Rectal smooth muscle tissue (tissue), 1 donor: ENCODE data around the gene SYCP3.
"Not testable (repeated sequence)": the region's sequence is repeated elsewhere in the genome, so short reads cannot be mapped to it uniquely, and the experiment has no call there.

ENCODE experiments used
- H3K27ac ChIP-seq: one replicate; pipeline ENCODE4 v1.7.0; 2013; ENCODE audit warnings: low read depth, low read length, inconsistent platforms
- H3K27me3 ChIP-seq: one replicate; pipeline ENCODE4 v1.7.0; 2013; ENCODE audit warnings: low read length; ENCODE audit not compliant: control insufficient read depth, insufficient read depth
- H3K36me3 ChIP-seq: one replicate; pipeline ENCODE4 v1.7.0; 2013; ENCODE audit warnings: low read length; ENCODE audit not compliant: control insufficient read depth, insufficient read depth
- H3K4me1 ChIP-seq: one replicate; pipeline ENCODE4 v1.7.0; 2013; ENCODE audit warnings: low read length; ENCODE audit not compliant: control insufficient read depth, insufficient read depth
- H3K4me3 ChIP-seq: one replicate; pipeline ENCODE4 v1.7.0; 2013; ENCODE audit warnings: low read length
- H3K9ac ChIP-seq: one replicate; pipeline ENCODE4 v1.7.0; 2013; ENCODE audit warnings: low read length

Gene SYCP3

GRCh38 chr12:101748907-101749306, 9.6 kb upstream of the SYCP3 start:
- Histone ChIP-seq H3K36me3 (peaks cover 13% of the 10 kb centered on the region), H3K9ac (no peak overlapping the region), H3K4me1 (no peaks in the 10 kb centered on the region), H3K4me3 (no peak overlapping the region), H3K27me3 (no peaks in the 10 kb centered on the region), H3K27ac (no peak overlapping the region)

DNA sequence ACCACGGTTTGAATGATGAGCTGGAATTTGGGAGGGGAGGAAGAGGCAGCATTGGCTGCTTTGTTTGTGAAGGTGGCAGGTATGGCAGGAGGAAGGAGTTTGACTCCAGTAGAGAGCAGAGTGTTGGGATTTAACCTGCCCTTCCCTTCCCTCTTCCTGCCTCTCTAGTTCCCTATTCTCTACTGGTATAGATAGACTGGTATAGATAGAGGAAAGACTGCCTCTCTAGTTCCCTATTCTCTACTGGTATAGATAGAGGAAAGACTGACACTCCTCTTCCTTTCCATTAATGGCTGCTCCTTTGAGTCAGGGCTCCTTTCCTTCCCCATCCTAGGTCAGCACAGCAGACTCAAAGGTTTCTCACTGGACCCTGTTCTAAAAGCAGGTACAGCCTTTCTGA, 8.4 kb upstream of the SYCP3 start:
- Histone ChIP-seq H3K9ac (no peak overlapping the region), H3K27me3 (no peaks in the 10 kb centered on the region), H3K27ac (no peak overlapping the region), H3K4me1 (no peaks in the 10 kb centered on the region), H3K36me3 (peaks cover 14% of the 10 kb centered on the region), H3K4me3 (no peak overlapping the region)

- no peaks in the 10 kb centered on the region for H3K27me3 ChIP-seq
- peaks cover 11% of the 10 kb centered on the region for H3K36me3 ChIP-seq
- no peak overlapping the region for H3K4me3 ChIP-seq
- H3K4me1 ChIP-seq = no peaks in the 10 kb centered on the region
- H3K27ac ChIP-seq = no peak overlapping the region
- H3K9ac ChIP-seq = no peak overlapping the region
Measured at GRCh38 chr12:101746661-101747060, 7.4 kb upstream of the SYCP3 start.

DNA sequence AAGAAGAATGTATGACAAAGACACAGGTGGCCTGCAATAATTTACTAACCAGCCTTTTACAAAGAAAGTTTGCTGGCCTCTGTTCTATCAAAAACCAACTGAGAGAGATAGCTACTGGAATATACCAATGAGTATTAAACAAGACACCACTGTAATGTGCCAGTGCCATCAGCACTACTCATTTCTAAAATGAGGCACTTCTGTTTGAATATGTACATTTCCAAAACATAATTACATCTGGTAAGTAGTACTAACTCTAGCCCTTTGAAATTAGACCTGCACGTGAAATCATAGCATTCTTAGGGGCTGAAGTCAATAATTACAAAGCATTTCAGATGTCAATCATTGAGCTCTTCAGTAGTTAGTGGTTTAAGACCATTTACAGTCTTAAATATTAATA, 6.9 kb upstream of the SYCP3 start:
- no peak overlapping the region for H3K9ac ChIP-seq
- no peak overlapping the region for H3K27ac ChIP-seq
- no peaks in the 10 kb centered on the region for H3K27me3 ChIP-seq
- no peak overlapping the region for H3K4me3 ChIP-seq
- no peaks in the 10 kb centered on the region for H3K4me1 ChIP-seq
- peaks cover 11% of the 10 kb centered on the region for H3K36me3 ChIP-seq

DNA sequence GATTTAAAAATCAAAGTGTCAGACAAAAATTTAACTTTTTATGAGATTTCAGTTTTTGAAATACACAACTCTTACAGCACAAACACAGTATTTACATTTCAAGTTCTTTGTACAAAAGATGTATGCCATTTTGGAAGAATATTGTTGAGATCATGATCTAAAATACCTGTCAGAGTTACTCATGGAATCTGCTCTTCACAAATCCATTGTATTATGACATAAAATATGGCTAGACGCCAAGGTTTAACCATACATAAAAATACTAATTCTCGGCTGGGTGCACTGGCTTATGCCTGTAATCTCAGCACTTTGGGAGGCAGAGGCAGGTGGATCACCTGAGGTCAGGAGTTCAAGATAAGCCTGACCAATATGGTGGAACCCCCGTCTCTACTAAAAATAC, 6.2 kb upstream of the SYCP3 start:
- Histone ChIP-seq H3K4me1 (no peaks in the 10 kb centered on the region), H3K27ac (no peak overlapping the region), H3K36me3 (peaks cover 11% of the 10 kb centered on the region), H3K9ac (no peak overlapping the region), H3K4me3 (no peak overlapping the region), H3K27me3 (no peaks in the 10 kb centered on the region)

- Histone ChIP-seq H3K4me3 (no peak overlapping the region), H3K27me3 (no peaks in the 10 kb centered on the region), H3K27ac (no peak overlapping the region), H3K4me1 (no peaks in the 10 kb centered on the region), H3K36me3 (peaks cover 12% of the 10 kb centered on the region), H3K9ac (no peak overlapping the region)
Measured at GRCh38 chr12:101743724-101744472, 4.6 kb upstream of the SYCP3 start.

DNA sequence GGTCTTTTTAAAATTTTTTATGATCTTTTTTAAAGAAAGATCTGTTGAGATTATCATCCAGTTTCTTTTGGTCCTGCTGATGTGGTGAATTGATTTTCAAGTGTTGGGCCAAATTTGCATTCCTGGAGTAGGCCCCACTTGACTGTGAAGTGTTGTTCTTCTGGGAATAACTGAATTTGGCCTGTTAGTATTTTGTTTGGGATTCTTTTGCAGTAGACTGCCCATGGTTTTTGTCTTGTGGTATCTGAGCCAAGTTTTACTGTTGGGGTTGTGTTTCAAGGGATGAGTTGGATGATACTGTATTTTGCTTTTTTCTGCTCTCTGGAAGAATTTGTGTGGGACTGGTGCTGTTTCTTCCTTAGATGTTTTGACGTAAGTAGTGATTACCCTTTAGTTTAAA, 4.0 kb upstream of the SYCP3 start:
- Histone ChIP-seq H3K36me3 (peaks cover 13% of the 10 kb centered on the region), H3K27ac (no peak overlapping the region)

DNA sequence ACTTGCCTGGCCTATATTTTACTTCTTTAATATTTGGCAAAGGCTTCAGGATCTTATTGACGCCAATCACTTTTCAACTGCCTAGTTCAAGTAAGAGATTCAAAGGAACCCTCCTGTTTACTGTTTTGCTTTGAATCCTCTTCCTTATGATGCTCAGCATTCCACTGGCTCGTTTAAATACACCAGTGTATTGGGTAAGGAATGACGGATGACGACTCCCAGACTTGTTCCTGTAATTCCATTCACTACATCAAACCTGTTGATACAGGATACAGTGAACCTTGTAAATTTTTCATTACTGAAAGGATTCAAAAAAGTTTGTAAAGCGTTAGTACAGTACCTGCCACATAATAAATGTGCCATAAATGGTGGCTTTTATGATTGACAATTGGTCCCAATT, 1.7 kb upstream of the SYCP3 start:
- no peak overlapping the region for H3K27ac ChIP-seq
- H3K4me3 ChIP-seq = no peak overlapping the region
- peaks cover 13% of the 10 kb centered on the region for H3K36me3 ChIP-seq
- no peak overlapping the region for H3K9ac ChIP-seq
- no peaks in the 10 kb centered on the region for H3K27me3 ChIP-seq
- no peaks in the 10 kb centered on the region for H3K4me1 ChIP-seq

More for the DNA sequence above, 4.0 kb upstream of the SYCP3 start:
- H3K4me1 ChIP-seq = no peaks in the 10 kb centered on the region
- H3K27me3 ChIP-seq = no peaks in the 10 kb centered on the region
- H3K9ac ChIP-seq = no peak overlapping the region
- H3K4me3 ChIP-seq = no peak overlapping the region

- Histone ChIP-seq H3K4me3 (no peak overlapping the region), H3K27me3 (no peaks in the 10 kb centered on the region), H3K9ac (no peak overlapping the region), H3K36me3 (peaks cover 13% of the 10 kb centered on the region), H3K27ac (no peak overlapping the region), H3K4me1 (no peaks in the 10 kb centered on the region)
Measured at GRCh38 chr12:101740566-101740965, 1.3 kb upstream of the SYCP3 start.

GRCh38 chr12:101737476-101737875, 1.8 kb downstream of the SYCP3 start:
- no peaks in the 10 kb centered on the region for H3K4me1 ChIP-seq
- H3K4me3 ChIP-seq = no peak overlapping the region
- H3K36me3 ChIP-seq = peaks cover 8% of the 10 kb centered on the region
- H3K27ac ChIP-seq = no peak overlapping the region
- no peaks in the 10 kb centered on the region for H3K27me3 ChIP-seq
- no peak overlapping the region for H3K9ac ChIP-seq

DNA sequence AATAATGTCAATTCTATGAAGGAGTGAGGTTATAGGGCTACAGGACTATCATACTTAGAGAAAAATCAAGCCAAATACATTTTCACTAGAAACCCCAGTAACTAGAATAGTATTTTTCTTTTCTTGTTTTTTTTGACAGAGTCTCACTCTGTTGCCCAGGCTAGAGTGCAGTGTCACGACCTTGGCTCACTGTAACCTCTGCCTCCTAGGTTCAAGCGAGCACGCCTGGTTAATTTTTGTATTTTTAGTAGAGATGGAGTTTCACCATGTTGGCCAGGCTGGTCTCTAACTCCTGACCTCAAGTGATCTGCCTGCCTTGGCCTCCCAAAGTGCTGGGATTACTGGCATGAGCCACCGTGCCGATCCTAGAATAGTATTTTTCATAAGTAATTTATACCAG, 4.8 kb downstream of the SYCP3 start:
- H3K4me3 ChIP-seq, H3K9ac ChIP-seq, H3K27me3 ChIP-seq, H3K4me1 ChIP-seq, H3K27ac ChIP-seq: not testable (repeated sequence)
- peaks cover 10% of the 10 kb centered on the region for H3K36me3 ChIP-seq

- Histone ChIP-seq H3K27ac (no peak overlapping the region), H3K4me1 (no peaks in the 10 kb centered on the region), H3K9ac (no peak overlapping the region), H3K27me3 (no peaks in the 10 kb centered on the region), H3K4me3 (no peak overlapping the region), H3K36me3 (peaks cover 3% of the 10 kb centered on the region)
Measured at GRCh38 chr12:101733166-101733565, 6.1 kb downstream of the SYCP3 start.

DNA sequence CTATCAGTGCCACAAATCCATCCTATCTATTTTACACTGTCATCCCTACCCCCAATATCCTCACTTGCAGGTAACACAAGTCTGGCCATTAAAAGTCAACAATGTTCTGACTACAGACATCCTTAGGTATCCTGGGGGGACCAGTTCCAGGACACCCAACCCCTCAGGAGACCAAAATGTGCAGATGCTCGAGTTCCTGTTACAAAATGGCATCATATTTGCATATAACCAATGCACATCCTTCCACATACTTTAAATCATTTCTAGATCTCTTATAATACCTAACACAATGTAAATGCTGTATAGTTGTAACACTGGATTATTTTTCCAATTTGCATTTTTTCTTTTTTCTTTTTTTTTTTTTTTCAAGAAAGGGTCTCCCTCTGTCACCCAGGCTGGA, 6.9 kb downstream of the SYCP3 start:
- Histone ChIP-seq H3K4me1 (no peaks in the 10 kb centered on the region), H3K4me3 (no peak overlapping the region), H3K27me3 (no peaks in the 10 kb centered on the region), H3K36me3 (peaks cover 3% of the 10 kb centered on the region), H3K9ac (no peak overlapping the region), H3K27ac (no peak overlapping the region)
